ENCODE measurements around the gene MLH1.

- TF ChIP-seq EZH2phosphoT487 (IDR thresholded peaks at IDR 0.05; ENCODE audit: borderline replicate concordance, low read length): no peak
- no peak for TF ChIP-seq EZH2 (IDR thresholded peaks at IDR 0.05; ENCODE audit: low read length, unreplicated experiment)
- TF ChIP-seq CTCF (conservative IDR thresholded peaks at IDR 0.05; ENCODE audit: low read depth, low read length): no peak
Measured at GRCh38 chr3:37068031-37068430, 74.7 kb downstream of the MLH1 start.

All from PC-3 (cell line).